RWPE2 (cell line): ENCODE results near the gene ASCC1.

Experiments
- ATAC-seq: fragments of 200-7000 bp; cut with Tn5 transposase; 3 replicates; pipeline ENCODE4 v1.9.1; 2021; ENCODE audit warnings: low read depth
- DNase-seq: peaks from one replicate; pipeline ENCODE4 v3.0.0-alpha.2; 2020; ENCODE audit warnings: low spot score
- H3K27ac ChIP-seq: fragments of 450-650 bp; 2 replicates; pipeline ENCODE4 v1.5.1; 2017; ENCODE audit warnings: mild to moderate bottlenecking; ENCODE audit not compliant: poor library complexity, severe bottlenecking
- H3K27me3 ChIP-seq: fragments of 250-450 bp; sonication (Bioruptor Pico); 2 replicates; pipeline ENCODE4 v1.5.1; 2021; ENCODE audit warnings: mild to moderate bottlenecking, moderate library complexity; ENCODE audit not compliant: insufficient read depth, poor library complexity, severe bottlenecking
- H3K36me3 ChIP-seq: fragments of 250-450 bp; sonication (Bioruptor Pico); 2 replicates; pipeline ENCODE4 v1.5.1; 2020; ENCODE audit warnings: low read depth, mild to moderate bottlenecking, moderate library complexity
- H3K4me1 ChIP-seq: fragments of 250-450 bp; sonication (Bioruptor Pico); 2 replicates; pipeline ENCODE4 v1.5.1; 2021; ENCODE audit warnings: mild to moderate bottlenecking, moderate library complexity; ENCODE audit not compliant: insufficient read depth, poor library complexity, severe bottlenecking
- H3K4me3 ChIP-seq: fragments of 250-450 bp; sonication (Bioruptor Pico); 2 replicates; pipeline ENCODE4 v1.5.1; 2021; ENCODE audit warnings: mild to moderate bottlenecking, moderate library complexity; ENCODE audit not compliant: severe bottlenecking
- H3K9me3 ChIP-seq: fragments of 250-450 bp; sonication (Bioruptor Pico); 2 replicates; pipeline ENCODE4 v1.5.1; 2021; ENCODE audit warnings: mild to moderate bottlenecking, moderate library complexity; ENCODE audit not compliant: severe bottlenecking
- CTCF ChIP-seq: fragments of 450-650 bp; IDR thresholded peaks from one replicate; pipeline ENCODE4 v1.5.1; 2017; ENCODE audit warnings: mild to moderate bottlenecking, moderate library complexity; ENCODE audit not compliant: poor library complexity, severe bottlenecking

The ASCC1 gene

GRCh38 chr10:72127571-72127970 lies 88.5 kb downstream of the ASCC1 start:
- Histone ChIP-seq H3K4me1 (no peaks in the 10 kb centered on the region), H3K9me3 (no peaks in the 10 kb centered on the region), H3K4me3 (no peak overlapping the region), H3K27me3 (no peaks in the 10 kb centered on the region), H3K36me3 (peaks cover 21% of the 10 kb centered on the region), H3K27ac (no peak overlapping the region)
- no peak for TF ChIP-seq CTCF
- ATAC-seq (no peak), DNase-seq (no peak)

- H3K36me3 ChIP-seq, result peaks cover 17% of the 10 kb centered on the region
- no peak overlapping the region for H3K4me3 ChIP-seq
- no peaks in the 10 kb centered on the region for H3K4me1 ChIP-seq
- no peak for DNase-seq
- ATAC-seq, result no peak
- no peaks in the 10 kb centered on the region for H3K27me3 ChIP-seq
- H3K9me3 ChIP-seq, result no peaks in the 10 kb centered on the region
- no peak overlapping the region for H3K27ac ChIP-seq
- TF ChIP-seq CTCF, result no peak
These were observed 89.2 kb downstream of the ASCC1 start for GRCh38 chr10:72126872-72127232.

GRCh38 chr10:72126184-72126871 lies 89.7 kb downstream of the ASCC1 start:
- H3K36me3 ChIP-seq, result peaks cover 15% of the 10 kb centered on the region
- no peak overlapping the region for H3K27ac ChIP-seq
- no peaks in the 10 kb centered on the region for H3K9me3 ChIP-seq
- TF ChIP-seq CTCF, result peak; percentile 62
- H3K4me1 ChIP-seq, result no peaks in the 10 kb centered on the region
- no peak overlapping the region for H3K4me3 ChIP-seq
- no peaks in the 10 kb centered on the region for H3K27me3 ChIP-seq
- ATAC-seq (peak; percentile 44; the same call in 1 of the 3 replicates), DNase-seq (no peak)

- Histone ChIP-seq H3K27me3 (no peaks in the 10 kb centered on the region), H3K4me1 (no peaks in the 10 kb centered on the region), H3K4me3 (no peak overlapping the region), H3K36me3 (peaks cover 9% of the 10 kb centered on the region), H3K27ac (no peak overlapping the region), H3K9me3 (no peaks in the 10 kb centered on the region)
- ATAC-seq (no peak), DNase-seq (no peak)
- no peak for TF ChIP-seq CTCF
These were observed 91.1 kb downstream of the ASCC1 start for GRCh38 chr10:72124989-72125388.

- H3K27ac ChIP-seq, result no peak overlapping the region
- no peaks in the 10 kb centered on the region for H3K4me1 ChIP-seq
- no peak for TF ChIP-seq CTCF
- ATAC-seq (no peak), DNase-seq (no peak)
- peaks cover 9% of the 10 kb centered on the region for H3K36me3 ChIP-seq
- H3K4me3 ChIP-seq, result no peak overlapping the region
- no peaks in the 10 kb centered on the region for H3K27me3 ChIP-seq
- H3K9me3 ChIP-seq, result no peaks in the 10 kb centered on the region
These were observed 91.7 kb downstream of the ASCC1 start for GRCh38 chr10:72124381-72124780.
